Keratinocyte (primary cell): ENCODE data around the gene KCTD14.

Experiments
- EZH2 ChIP-seq: IDR thresholded peaks from one replicate; pipeline ENCODE4 v1.6.1; 2012; ENCODE audit warnings: inconsistent platforms, mild to moderate bottlenecking, low read length, moderate library complexity
- TF ChIP-seq, protein P1 (sequence below), 3 experiments: IDR thresholded peaks in 1 of 3; conservative IDR thresholded peaks in 1 of 3; optimal IDR thresholded peaks in 1 of 3; 2 replicates in 2 of 3; 3 replicates in 1 of 3; pipeline versions ENCODE3 to v1.5.1; 2011; ENCODE audit warnings: low read length in 3 of 3, mild to moderate bottlenecking in 3 of 3, moderate library complexity in 2 of 3, control low read depth in 1 of 3, inconsistent platforms in 1 of 3; ENCODE audit not compliant: insufficient read depth in 2 of 3; ENCODE audit errors: extremely low read depth in 1 of 3

- TF ChIP-seq EZH2 = no peak
- TF ChIP-seq, protein P1, sequence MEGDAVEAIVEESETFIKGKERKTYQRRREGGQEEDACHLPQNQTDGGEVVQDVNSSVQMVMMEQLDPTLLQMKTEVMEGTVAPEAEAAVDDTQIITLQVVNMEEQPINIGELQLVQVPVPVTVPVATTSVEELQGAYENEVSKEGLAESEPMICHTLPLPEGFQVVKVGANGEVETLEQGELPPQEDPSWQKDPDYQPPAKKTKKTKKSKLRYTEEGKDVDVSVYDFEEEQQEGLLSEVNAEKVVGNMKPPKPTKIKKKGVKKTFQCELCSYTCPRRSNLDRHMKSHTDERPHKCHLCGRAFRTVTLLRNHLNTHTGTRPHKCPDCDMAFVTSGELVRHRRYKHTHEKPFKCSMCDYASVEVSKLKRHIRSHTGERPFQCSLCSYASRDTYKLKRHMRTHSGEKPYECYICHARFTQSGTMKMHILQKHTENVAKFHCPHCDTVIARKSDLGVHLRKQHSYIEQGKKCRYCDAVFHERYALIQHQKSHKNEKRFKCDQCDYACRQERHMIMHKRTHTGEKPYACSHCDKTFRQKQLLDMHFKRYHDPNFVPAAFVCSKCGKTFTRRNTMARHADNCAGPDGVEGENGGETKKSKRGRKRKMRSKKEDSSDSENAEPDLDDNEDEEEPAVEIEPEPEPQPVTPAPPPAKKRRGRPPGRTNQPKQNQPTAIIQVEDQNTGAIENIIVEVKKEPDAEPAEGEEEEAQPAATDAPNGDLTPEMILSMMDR (optimal IDR thresholded peaks at IDR 0.05 in 1 of 3, IDR thresholded peaks at IDR 0.05 in 1 of 3, conservative IDR thresholded peaks at IDR 0.05 in 1 of 3; ENCODE audit: extremely low read depth in 1 of 3, insufficient read depth in 2 of 3, low read length in 3 of 3) = no peak
Measured at GRCh38 chr11:78061921-78062311, 38.8 kb upstream of the KCTD14 start.
